ENCODE data around the gene BCAR1.

DNA sequence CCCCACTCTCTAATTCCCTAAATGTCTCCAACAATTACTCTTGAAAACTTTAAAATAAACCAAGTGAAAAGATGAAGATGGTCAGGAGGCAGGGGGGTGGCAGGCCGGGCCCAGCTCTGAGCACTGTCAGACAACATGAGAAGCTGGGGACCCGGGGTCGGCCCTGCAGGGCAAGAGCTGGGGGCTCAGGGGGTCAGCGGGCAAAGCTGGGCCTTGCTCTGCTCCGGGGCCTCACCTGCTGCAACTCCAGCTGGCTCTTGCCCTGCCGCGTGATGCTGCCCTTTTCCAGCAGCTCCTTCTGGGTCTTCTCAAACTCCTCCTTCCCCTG, 17.8 kb downstream of the BCAR1 start:
- TF ChIP-seq CTCF (optimal IDR thresholded peaks at IDR 0.05 in 1 of 3, IDR thresholded peaks at IDR 0.05 in 1 of 3, conservative IDR thresholded peaks at IDR 0.05 in 1 of 3; ENCODE audit: extremely low read depth in 1 of 3, insufficient read depth in 2 of 3, low read length in 3 of 3) = no peak
- TF ChIP-seq EZH2 (IDR thresholded peaks at IDR 0.05; ENCODE audit: low read length) = no peak

Data from keratinocyte (primary cell).